HT-29 (cell line): Measurements from ENCODE around the gene STMN3. TPM values are rescaled to one million over a fixed set of nuclear protein-coding genes. Genes with fewer than 3 reads are reported as not detected.

ENCODE experiments used
- DNase-seq: peaks from one replicate; pipeline ENCODE4 v3.0.0-alpha.2; 2015; ENCODE audit warnings: low spot score
- total RNA-seq: library from RNA; depleted of rRNA; stranded (reverse); fragments of >200 nt; shearing (Covaris generic); gene quantifications from 2 replicates; pipeline ENCODE4 v1.2.3, GENCODE V29; 2014; rRNA removed

Gene STMN3
- total RNA-seq = 4.7 and 7.0 TPM in 2 replicates

DNA sequence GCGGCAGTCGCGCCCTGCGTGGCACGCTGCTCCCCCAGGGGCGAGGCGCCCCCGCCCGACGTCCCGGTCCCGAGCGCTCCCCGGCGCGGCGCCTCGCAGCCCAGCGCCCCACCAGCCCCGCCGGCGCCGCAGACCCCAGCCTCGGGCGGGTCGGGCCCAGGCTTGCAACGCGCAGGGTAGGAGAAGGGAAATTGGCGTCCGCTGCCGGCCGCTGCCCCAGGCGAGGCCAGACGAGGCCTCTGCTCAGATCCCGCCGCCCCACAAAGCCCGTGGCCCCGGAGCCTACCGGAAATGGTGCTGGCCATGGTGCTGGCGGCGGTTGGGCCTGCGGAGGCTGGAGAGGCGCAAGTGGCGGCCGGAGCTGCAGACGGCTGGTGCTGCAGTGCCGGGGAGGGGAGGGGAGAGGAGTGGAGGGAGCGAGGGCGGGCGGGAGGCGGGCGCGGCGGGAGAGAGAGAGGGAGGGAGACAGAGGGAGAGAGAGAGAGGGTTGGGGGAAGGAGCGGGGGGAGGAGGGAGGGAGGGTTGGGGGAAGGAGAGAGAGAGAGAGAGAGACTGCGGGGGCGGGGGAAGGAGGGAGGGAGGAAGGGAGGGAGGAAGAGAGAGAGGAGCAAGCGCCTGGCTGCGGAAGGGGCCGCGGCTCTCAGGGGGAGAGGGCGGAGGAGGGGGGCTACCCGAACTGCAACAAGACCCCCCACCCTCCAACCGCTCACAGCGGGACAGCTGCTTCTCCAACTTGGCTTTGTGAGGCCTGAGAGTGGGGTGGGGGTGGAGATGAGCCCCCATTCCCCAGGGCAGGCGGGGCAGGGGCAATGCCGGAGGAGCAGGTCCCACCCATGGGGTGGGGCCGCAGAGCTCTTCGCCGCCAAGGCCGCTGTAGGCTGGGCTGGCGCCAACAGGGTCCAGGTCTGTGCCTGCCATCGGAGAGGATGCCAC is at the start of gene STMN3:
Gene STMN3, minus strand, starts transcription at position 384 of the 933 bp plus-strand sequence. Its CDS starts 79 bp downstream, at position 305.
- peak; percentile 65 for DNase-seq

DNA sequence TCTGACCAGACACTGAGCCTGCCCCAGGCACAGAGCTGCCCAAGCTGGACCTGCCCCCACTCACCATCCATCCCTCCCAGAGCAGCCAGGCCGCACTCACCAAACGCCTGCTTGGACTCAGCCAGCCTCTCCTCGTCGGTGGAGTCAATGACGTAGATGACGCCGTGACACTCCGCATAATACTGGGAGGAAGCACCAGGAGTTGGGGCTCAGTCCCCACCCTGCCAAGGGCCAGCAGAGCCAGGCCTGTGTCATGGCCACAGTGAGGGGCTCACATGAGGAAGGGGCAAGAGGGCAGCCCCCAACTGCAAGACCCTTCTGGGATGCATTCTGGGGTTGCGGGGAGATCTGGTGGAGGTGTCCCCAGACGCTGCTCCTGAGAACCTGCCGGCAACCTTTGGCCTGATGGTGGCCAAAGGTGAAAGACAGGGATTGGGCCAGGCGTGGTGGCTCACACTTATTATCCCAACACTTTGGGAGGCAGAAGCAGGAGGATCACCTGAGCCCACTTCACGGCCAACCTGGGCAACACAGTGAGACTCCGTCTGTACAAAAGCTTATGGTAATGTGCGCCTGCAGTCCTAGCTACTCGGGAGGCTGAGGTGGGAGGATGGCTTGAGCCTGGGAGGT is 48.9 kb upstream of the STMN3 start:
- no peak for DNase-seq

DNA sequence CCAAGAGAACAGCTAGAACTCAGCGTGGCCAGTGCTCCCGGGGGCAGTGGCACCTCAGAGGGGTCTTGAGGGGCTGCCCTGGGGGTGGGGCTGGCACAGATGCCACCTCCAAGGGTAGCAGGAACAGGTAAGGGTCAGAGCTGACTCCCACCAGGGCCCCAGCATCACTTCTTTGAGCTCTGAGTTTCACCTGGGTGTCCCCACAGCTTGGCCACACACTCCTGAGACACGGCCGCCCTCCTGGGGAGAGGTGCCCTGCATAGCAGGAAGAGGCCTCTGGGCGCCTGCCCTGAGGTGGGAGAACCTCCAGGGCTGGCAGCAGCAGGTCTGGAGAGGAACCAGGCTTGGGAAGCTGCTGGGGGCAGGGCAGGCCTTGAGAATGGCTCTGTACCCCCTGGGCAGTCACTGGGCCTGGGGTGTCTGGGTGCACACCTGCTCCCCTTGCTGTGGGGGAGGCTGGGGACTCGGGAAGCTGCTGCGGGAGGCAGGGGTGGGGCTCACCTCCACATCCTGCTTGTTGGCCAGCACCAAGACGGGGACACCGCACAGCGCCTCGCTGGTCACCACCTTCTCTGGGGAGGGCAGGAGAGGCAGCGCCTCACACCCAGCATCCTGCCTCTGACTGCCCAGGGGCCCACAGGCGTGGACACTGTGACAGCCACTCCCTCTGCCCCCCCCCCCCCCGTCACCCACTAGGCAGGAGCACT is 48.3 kb upstream of the STMN3 start:
- DNase-seq = no peak

DNA sequence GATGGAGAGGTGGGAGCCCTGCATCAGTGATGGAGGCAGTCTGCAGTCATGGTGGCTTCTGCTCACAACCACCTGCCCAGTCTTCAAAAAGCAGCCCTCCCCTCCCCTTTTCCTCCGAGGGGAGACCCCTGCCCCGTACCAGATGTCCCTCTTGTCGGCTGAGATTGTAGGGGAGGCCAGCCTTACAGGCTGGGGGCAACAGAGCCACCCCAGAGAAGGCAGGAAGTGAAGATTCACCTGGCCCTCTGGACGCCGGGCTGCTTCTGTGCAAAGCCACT is 47.8 kb upstream of the STMN3 start:
- no peak for DNase-seq

DNA sequence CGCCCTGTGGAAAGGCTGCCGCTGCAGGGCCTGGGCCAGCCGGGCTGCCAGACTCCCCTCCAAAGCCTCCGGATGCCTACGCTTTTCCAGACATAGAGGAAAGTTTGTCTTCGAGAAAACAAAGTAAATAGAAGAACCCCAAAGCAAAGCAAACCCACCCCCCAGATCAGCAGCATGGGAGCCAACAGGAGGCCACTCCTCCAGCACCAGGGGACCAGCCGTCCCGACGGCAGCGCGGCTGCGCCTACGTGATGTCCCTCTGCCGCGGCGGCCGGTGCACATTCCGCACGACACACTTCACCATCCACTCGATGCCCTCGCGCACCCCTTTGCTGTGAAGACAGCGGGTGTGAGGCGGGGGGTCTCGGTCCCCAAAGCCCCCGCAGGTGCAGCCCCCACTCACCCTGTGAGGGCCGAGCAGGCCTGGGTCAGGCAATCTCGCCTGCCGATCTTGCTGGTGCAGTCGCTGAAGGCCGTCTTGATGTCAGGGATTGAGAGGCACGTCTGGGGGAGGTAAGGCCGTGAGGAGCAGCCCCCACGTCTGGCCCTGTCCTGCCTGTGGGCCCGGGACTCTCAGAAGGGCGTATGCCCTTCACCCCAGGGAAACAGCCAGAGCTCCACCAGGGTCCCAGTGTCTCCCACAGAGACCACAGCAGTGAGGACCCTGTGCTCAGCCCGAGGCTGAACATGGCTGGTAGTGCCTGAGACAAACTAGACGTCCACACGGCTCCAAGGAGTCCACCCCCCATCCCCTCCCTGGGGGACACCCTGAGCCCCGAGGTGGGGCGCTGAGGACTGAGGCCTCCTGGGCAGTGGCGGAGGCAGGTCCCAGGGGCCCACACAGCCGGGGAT is 47.2 kb upstream of the STMN3 start:
- no peak for DNase-seq

DNA sequence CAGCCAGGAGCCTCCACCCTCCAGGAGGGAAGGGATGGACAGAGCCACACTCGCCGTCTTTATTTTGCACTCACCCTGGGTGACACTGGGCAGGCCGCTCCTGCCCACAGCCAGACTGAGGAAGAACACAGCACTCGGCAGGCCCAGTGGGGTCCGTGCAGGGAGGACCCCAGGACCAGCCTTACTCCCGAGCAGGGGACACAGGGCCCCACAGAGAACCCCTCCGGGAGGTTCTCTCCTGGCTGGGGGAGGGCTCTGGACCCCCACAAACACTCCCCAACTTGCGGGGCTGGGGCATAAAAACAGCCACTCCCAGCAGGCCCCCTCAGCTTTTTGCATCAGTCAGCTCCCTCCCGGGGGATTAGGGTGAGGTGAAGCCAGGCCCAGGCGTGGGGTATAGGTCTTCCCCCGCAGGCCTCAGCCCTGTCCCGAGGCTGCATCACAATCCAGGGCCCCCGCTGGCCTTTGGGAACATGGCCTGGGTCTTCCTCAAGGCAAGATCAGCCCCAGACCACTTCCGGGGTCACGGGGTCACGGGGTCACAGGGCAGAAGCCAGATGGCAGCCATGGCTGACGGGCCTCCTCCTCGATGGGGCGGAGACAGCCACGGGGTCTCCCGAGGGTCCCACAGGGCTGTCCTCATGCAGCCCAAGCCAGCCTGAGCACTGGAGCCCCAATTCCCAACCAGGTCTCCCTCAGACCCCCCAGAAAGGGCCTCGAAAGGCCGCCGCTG is 46.4 kb upstream of the STMN3 start:
- DNase-seq = no peak

DNA sequence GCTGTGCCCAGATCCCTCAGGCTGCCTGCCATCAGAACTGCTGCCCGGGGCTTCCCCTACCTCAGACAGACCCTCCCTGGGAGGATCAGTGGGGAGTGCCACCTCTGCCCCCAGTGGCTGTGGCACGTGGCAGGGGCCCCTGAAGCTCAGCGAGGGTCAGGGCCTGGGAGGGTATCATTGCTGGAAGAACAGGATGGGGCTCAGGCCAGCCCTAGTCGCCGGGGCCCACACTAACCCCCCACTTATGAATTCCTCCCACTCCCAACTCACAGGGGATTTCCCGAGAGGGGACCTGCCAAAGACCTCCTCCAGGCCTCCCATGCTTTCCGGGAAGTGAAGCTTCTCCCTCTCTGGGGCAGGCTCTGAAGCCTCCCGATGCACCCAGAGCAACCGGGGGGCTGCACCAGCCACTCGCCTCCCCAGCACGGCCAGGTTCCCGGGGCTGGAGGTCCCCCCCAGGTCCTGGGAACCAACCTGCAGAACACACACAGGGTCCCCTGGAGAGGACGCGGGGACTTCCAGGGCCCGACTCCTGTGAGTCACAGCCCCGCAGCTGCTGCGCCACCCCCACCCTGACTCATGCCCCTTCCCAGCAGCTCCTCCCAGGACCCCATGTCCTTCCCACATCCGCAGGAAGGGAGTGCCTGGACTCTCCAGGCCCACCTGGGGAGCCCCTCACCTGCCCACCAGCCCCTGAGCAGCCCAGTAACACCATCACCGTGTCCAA is 45.7 kb upstream of the STMN3 start:
- DNase-seq = peak; percentile 62

DNA sequence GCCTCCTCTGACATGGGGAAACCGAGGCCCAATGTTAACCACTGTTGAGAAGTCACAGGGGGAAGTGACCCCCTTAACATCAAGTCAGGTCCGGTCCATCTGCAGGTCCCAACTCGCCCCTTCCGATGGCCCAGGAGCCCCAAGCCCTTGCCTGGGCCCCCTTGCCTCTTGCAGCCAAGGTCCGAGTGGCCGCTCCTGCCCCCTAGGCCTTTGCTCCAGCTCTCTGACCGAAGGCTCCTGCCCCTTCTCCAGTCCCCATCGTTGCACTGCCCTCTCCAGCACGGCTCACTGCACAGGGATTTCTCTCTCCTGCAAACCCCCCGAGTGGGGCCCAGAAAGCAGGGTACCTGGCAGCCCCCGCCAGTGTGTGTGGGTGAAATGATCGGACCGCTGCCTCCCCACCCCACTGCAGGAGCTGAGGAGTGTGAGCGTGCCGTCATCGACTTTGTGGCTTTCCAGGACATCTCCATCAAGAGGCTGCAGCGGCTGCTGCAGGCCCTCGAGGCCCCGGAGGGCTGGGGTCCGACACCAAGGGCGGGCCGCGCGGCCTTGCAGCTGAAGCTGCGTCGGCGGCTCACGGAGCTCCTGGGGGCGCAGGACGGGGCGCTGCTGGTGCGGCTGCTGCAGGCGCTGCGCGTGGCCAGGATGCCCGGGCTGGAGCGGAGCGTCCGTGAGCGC is 44.8 kb upstream of the STMN3 start:
- no peak for DNase-seq

DNA sequence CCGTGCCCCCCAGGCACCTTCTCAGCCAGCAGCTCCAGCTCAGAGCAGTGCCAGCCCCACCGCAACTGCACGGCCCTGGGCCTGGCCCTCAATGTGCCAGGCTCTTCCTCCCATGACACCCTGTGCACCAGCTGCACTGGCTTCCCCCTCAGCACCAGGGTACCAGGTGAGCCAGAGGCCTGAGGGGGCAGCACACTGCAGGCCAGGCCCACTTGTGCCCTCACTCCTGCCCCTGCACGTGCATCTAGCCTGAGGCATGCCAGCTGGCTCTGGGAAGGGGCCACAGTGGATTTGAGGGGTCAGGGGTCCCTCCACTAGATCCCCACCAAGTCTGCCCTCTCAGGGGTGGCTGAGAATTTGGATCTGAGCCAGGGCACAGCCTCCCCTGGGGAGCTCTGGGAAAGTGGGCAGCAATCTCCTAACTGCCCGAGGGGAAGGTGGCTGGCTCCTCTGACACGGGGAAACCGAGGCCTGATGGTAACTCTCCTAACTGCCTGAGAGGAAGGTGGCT is 44.2 kb upstream of the STMN3 start:
- DNase-seq = no peak

DNA sequence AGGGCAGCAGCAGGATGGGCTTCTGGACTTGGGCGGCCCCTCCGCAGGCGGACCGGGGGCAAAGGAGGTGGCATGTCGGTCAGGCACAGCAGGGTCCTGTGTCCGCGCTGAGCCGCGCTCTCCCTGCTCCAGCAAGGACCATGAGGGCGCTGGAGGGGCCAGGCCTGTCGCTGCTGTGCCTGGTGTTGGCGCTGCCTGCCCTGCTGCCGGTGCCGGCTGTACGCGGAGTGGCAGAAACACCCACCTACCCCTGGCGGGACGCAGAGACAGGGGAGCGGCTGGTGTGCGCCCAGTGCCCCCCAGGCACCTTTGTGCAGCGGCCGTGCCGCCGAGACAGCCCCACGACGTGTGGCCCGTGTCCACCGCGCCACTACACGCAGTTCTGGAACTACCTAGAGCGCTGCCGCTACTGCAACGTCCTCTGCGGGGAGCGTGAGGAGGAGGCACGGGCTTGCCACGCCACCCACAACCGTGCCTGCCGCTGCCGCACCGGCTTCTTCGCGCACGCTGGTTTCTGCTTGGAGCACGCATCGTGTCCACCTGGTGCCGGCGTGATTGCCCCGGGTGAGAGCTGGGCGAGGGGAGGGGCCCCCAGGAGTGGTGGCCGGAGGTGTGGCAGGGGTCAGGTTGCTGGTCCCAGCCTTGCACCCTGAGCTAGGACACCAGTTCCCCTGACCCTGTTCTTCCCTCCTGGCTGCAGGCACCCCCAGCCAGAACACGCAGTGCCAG is 43.6 kb upstream of the STMN3 start, which contains the start of gene TNFRSF6B:
Gene TNFRSF6B, plus strand, starts transcription at position 25 of the 729 bp plus-strand sequence. Its CDS starts 116 bp downstream, at position 141.
- no peak for DNase-seq

DNA sequence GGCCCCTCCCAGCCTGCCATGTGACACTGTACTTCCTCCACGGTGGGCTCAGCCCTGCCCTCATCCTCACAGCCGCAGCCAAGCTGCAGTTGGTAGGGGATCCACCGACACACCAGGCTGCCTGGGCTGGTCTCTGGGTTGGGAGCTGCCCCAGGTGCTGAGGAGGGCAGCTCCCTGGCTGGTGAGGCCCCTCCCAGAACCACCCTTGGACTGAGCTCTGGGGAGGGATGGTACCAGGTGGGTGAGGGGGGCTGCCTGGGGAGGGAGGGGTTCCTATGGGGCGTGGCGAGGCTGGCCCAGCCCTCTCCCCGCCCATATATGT is 43.0 kb upstream of the STMN3 start:
- peak; percentile 56 for DNase-seq

DNA sequence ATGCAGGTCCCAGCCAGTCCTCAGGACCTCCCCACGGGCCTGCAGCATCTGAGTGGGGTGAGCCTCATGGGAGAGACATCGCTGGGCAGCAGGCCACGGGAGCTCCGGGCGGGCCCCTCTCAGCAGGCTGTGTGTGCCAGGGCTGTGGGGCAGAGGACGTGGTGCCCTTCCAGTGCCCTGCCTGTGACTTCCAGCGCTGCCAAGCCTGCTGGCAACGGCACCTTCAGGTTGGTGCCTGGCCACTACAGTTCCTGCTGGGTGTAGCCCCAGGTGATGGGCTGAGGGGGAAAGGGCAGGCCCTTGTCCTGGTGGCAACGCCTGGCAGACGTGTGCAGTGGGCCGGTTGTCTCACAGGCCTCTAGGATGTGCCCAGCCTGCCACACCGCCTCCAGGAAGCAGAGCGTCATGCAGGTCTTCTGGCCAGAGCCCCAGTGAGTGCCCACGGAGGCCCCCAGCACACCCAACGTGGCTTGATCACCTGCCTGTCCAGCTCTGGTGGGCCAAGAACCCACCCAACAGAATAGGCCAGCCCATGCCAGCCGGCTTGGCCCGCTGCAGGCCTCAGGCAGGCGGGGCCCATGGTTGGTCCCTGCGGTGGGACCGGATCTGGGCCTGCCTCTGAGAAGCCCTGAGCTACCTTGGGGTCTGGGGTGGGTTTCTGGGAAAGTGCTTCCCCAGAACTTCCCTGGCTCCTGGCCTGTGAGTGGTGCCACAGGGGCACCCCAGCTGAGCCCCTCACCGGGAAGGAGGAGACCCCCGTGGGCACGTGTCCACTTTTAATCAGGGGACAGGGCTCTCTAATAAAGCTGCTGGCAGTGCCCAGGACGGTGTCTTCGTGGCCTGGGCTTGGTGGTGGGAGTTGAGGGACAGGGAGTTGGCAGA is 42.4 kb upstream of the STMN3 start:
- no peak for DNase-seq

DNA sequence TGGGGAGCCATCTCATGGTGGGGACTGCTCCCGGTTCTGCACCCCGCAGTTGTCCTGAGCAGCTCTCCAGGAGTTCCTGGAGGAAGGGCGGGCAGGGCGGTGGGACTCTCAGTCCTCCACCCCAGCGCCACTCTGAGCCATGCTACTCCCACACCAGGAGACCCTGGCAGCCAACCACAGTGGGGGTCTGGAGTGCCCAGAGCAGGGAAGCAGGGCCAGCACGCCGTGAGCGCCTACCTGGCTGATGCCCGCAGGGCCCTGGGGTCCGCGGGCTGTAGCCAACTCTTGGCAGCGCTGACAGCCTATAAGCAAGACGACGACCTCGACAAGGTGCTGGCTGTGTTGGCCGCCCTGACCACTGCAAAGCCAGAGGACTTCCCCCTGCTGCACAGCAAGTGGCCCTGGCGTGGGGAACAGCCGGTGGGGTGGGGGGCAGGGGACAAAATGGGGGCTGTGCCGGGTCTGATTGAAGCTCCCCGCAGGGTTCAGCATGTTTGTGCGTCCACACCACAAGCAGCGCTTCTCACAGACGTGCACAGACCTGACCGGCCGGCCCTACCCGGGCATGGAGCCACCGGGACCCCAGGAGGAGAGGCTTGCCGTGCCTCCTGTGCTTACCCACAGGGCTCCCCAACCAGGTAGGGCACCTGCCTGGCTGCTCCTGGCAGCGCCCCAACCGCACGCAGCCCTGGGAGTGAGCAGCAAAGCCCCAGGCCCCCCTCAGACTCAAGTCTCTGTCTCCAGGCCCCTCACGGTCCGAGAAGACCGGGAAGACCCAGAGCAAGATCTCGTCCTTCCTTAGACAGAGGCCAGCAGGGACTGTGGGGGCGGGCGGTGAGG is 41.6 kb upstream of the STMN3 start:
- no peak for DNase-seq

DNA sequence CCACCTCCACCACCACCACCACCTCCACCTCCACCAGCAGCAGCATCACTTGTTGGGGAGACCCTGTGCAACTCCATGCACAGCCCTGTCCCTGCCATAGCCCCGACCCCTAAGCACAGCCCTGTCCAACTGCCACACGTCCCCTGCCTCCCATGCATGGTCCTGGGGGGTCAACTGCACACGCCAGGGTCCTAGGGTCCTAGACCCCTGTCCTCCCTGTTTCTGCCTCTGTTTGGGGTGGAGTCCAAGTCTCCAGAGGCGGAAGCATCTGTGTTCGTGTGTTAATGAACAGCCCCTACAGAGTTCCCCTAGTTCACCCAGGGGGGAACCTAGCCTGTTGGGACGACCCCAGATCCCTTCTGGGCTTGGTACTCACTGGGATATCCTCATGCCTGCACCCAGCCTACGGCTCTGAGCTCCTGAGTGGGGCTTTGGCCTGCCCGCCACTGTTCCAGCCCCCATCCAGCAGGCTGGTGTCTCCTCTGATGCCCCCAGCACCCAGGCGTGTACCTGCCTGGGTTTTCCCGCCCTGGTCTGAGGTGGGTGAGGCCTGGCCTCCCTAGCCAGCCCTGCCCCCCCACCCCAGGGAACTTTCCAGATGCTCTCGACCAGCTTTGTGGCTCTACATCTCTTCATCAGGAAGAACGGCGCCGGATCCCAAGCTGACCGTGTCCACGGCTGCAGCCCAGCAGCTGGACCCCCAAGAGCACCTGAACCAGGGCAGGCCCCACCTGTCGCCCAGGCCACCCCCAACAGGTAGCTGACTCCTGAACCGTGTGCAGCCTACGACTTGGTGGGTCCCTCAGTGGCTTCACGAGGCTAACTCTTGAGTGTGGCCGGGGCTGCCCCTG is 40.7 kb upstream of the STMN3 start:
- DNase-seq = no peak

DNA sequence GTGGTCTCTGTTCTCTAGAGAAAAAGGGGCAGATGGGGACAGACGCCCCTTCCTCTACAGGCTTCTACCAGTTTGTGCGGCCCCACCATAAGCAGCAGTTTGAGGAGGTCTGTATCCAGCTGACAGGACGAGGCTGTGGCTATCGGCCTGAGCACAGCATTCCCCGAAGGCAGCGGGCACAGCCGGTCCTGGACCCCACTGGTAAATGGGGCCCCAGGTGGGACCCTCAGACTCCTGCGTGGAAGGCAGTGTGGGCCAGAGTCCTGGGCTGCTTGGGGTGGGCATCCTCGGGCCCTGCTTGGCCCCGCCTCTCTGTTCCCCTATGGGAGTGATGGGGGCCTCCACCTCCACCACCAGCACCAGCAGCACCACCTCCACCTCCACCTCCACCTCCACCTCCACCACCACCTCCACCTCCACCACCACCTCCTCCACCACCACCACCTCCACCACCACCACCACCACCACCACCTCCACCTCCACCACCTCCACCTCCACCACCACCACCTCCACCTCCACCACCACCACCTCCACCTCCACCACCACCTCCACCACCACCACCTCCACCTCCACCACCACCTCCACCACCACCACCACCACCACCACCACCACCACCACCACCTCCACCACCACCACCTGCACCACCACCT is 40.0 kb upstream of the STMN3 start:
- no peak for DNase-seq
